ENCODE measurements around the gene ZCCHC24.

Gene ZCCHC24

DNA sequence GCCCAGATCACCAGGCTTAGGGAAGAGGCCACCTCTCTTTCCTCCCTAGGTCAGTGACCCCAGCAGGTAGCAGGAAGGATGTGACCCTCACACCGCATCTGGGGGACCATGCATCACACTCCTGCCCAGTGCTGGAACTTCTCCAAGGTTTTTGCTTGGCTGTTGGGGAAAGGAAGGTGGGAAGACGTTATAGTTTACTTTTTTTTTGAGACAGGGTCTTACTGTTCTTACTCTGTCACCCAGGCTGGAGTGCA is 8.6 kb downstream of the ZCCHC24 start:
- Histone ChIP-seq H3K4me1 (ENCODE audit: control insufficient read depth, insufficient read depth, low read length) (peaks cover 3% of the 10 kb centered on the region; the same call in 1 of the 2 replicates), H3K9me3 (ENCODE audit: control insufficient read depth, insufficient read depth, low read length) (no peaks in the 10 kb centered on the region), H3K27me3 (ENCODE audit: control insufficient read depth, insufficient read depth, low read length) (no peaks in the 10 kb centered on the region), H3K9ac (ENCODE audit: low read depth, low read length) (no peak overlapping the region), H3K27ac (ENCODE audit: low read depth, low read length) (no peak overlapping the region), H3K4me3 (ENCODE audit: low read depth, low read length) (no peak overlapping the region), H3K36me3 (ENCODE audit: control insufficient read depth, insufficient read depth, low read length) (no peaks in the 10 kb centered on the region)

DNA sequence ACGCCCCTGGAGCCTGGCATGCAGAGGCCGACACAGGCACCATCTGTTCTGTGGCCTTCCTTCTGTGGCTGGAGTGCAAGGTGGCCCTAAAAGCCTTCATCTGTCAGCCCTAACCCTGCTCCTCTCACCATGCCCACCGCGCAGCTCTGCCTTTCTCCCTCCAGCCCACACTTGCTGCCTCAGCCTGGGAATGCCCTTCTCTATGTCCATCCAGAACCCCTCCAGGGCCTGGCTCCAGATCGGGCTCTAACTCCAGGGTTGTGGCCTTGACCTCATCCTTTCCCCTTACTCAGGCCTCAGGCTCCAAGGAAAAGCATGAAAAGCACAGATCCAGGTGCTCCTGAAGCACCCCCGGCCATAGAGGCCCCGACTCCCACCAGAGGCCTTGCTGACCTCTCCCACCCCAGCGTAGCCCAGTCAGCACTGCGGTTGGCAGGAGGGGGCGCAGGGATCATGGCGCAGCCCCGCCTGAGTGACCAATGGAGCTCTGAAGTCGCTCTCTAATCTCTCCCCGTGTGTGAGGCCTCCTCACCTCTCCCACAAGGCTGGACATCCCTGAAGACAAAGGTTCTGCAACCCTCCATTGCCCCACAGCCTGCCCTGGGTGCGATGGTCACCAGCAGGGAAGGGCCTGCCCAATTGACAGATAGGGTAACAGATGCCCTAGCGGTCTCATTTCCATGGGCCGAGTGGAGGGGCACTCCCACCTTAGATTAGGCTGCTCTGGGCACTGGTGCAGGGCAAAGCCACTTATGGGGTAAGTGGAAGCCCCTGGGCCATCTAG is 9.2 kb downstream of the ZCCHC24 start:
- H3K27me3 ChIP-seq (ENCODE audit: control insufficient read depth, insufficient read depth, low read length), result no peaks in the 10 kb centered on the region
- no peaks in the 10 kb centered on the region for H3K9me3 ChIP-seq (ENCODE audit: control insufficient read depth, insufficient read depth, low read length)
- H3K4me1 ChIP-seq (ENCODE audit: control insufficient read depth, insufficient read depth, low read length), result peaks cover 3% of the 10 kb centered on the region; the same call in 1 of the 2 replicates
- H3K4me3 ChIP-seq (ENCODE audit: low read depth, low read length), result no peak overlapping the region
- no peak overlapping the region for H3K27ac ChIP-seq (ENCODE audit: low read depth, low read length)
- H3K9ac ChIP-seq (ENCODE audit: low read depth, low read length), result no peak overlapping the region
- H3K36me3 ChIP-seq (ENCODE audit: control insufficient read depth, insufficient read depth, low read length), result no peaks in the 10 kb centered on the region

DNA sequence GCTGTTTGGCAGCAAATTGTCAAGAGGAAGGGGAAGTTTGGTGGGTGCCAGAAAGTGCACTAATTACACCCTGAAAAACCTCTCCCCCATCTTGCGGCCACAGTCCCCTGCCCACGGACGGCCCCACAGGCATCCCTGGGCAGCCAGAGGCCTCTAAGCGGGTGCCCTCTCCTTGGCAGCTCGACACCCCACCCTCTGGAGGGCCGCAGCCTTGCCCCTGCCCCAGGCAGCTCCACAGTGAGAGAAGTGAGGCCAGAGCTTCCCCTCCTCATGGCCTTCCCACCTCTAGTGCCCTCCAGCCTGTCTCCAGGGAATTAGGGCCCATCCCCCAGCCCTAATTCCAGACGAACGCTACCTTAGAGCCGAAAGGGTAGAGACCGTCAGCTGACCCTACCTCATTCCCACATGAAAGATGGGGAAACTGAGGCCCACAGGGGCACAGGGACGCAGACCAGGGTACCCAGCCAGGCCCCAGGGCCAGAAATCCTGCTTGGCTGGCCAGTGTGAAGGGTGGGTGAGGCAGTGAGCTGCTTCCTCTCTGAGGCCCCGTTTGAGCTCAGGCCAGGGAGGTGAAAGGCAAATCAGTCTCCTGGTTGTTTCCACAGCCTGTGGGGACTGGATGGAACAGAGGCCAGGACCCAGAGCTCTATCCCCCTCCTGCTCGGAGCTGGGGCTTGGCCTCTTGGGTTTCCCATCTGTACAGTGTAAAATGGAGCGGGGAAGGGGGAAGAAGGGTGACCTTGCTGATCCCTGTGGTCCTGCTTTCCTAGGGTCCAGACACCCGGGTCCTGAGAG is 10.0 kb downstream of the ZCCHC24 start:
- no peaks in the 10 kb centered on the region for H3K36me3 ChIP-seq (ENCODE audit: control insufficient read depth, insufficient read depth, low read length)
- no peaks in the 10 kb centered on the region for H3K9me3 ChIP-seq (ENCODE audit: control insufficient read depth, insufficient read depth, low read length)
- H3K9ac ChIP-seq (ENCODE audit: low read depth, low read length), result no peak overlapping the region
- H3K4me1 ChIP-seq (ENCODE audit: control insufficient read depth, insufficient read depth, low read length), result peaks cover 3% of the 10 kb centered on the region; the same call in 1 of the 2 replicates
- H3K4me3 ChIP-seq (ENCODE audit: low read depth, low read length), result no peak overlapping the region
- H3K27me3 ChIP-seq (ENCODE audit: control insufficient read depth, insufficient read depth, low read length), result no peaks in the 10 kb centered on the region
- H3K27ac ChIP-seq (ENCODE audit: low read depth, low read length), result no peak overlapping the region

- Histone ChIP-seq H3K36me3 (ENCODE audit: control insufficient read depth, insufficient read depth, low read length) (no peaks in the 10 kb centered on the region), H3K4me3 (ENCODE audit: low read depth, low read length) (no peak overlapping the region), H3K9ac (ENCODE audit: low read depth, low read length) (no peak overlapping the region), H3K9me3 (ENCODE audit: control insufficient read depth, insufficient read depth, low read length) (no peaks in the 10 kb centered on the region), H3K4me1 (ENCODE audit: control insufficient read depth, insufficient read depth, low read length) (peaks cover 3% of the 10 kb centered on the region; the same call in 1 of the 2 replicates), H3K27me3 (ENCODE audit: control insufficient read depth, insufficient read depth, low read length) (no peaks in the 10 kb centered on the region), H3K27ac (ENCODE audit: low read depth, low read length) (no peak overlapping the region)
Observed at GRCh38 chr10:79434821-79435251, 10.6 kb downstream of the ZCCHC24 start.

DNA sequence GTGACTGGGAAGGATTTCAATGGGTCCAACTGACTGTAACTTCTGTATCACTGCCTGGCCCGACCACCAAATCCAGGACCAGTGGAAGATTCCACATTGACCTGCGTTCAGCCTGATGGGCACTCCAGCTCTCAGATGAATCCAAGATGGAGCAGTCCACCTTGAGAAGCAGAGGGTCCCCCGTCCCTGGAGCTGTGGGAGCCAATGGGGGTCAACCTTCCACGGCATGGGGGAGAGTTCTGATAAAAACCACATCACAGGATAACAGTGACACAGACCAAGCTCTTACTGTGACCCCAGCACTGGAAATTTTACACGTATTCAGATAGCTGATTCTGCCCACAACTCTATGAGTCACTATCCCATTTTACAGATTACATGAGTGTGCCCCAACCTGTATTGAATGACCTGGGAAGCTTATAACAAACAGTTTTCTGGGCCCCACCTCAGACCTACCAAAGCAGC is 11.2 kb downstream of the ZCCHC24 start:
- Histone ChIP-seq H3K27me3 (ENCODE audit: control insufficient read depth, insufficient read depth, low read length) (no peaks in the 10 kb centered on the region), H3K4me1 (ENCODE audit: control insufficient read depth, insufficient read depth, low read length) (peaks cover 3% of the 10 kb centered on the region; the same call in 1 of the 2 replicates), H3K9ac (ENCODE audit: low read depth, low read length) (no peak overlapping the region), H3K36me3 (ENCODE audit: control insufficient read depth, insufficient read depth, low read length) (no peaks in the 10 kb centered on the region), H3K9me3 (ENCODE audit: control insufficient read depth, insufficient read depth, low read length) (no peaks in the 10 kb centered on the region), H3K4me3 (ENCODE audit: low read depth, low read length) (no peak overlapping the region), H3K27ac (ENCODE audit: low read depth, low read length) (no peak overlapping the region)

DNA sequence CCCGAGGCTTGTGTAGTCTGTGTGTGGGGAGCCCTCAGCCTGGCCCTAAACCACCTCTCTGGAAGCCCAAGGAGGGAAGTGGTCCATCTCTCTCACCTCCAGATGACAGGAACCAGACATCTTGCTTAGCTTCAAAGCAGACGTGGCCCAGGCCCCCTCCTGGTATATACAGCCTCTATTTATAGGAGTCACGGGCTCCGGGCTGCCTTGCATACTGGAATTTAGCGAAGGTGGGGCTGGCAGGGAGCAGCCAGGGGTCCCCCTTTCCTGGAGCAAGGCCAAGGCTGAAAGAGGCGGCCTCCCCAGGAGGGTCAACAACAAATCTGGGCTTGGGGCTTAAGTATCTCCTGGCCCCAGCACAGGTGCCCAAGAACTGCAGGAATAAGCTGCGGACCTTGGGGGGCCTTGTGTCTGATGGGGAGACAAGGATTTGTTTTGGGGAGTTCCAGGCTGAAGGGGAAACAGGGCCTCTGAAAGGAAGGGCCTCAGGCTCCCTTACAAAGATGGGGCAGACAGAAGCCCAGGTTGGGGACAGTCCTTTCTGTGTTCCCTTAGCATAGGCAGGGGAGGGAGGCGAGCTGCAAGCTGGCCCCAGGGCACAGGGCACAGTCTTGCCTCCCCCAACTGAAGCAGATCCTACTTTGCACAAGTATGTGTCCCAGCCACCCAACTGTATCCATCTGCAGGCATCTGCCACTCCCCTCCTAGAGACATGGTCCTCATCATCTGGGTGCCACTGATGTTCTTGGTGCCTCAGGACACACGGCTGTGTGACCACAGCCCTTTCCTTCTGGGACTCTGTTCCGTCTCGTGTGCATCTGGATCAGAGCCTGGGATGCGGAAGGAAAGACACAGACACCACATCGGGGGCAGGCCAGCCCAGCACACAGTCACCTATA is 11.9 kb downstream of the ZCCHC24 start:
- H3K27ac ChIP-seq (ENCODE audit: low read depth, low read length), result no peak overlapping the region
- H3K4me1 ChIP-seq (ENCODE audit: control insufficient read depth, insufficient read depth, low read length), result peaks cover 3% of the 10 kb centered on the region; the same call in 1 of the 2 replicates
- no peak overlapping the region for H3K4me3 ChIP-seq (ENCODE audit: low read depth, low read length)
- no peaks in the 10 kb centered on the region for H3K36me3 ChIP-seq (ENCODE audit: control insufficient read depth, insufficient read depth, low read length)
- H3K9ac ChIP-seq (ENCODE audit: low read depth, low read length), result no peak overlapping the region
- no peaks in the 10 kb centered on the region for H3K9me3 ChIP-seq (ENCODE audit: control insufficient read depth, insufficient read depth, low read length)
- no peaks in the 10 kb centered on the region for H3K27me3 ChIP-seq (ENCODE audit: control insufficient read depth, insufficient read depth, low read length)

DNA sequence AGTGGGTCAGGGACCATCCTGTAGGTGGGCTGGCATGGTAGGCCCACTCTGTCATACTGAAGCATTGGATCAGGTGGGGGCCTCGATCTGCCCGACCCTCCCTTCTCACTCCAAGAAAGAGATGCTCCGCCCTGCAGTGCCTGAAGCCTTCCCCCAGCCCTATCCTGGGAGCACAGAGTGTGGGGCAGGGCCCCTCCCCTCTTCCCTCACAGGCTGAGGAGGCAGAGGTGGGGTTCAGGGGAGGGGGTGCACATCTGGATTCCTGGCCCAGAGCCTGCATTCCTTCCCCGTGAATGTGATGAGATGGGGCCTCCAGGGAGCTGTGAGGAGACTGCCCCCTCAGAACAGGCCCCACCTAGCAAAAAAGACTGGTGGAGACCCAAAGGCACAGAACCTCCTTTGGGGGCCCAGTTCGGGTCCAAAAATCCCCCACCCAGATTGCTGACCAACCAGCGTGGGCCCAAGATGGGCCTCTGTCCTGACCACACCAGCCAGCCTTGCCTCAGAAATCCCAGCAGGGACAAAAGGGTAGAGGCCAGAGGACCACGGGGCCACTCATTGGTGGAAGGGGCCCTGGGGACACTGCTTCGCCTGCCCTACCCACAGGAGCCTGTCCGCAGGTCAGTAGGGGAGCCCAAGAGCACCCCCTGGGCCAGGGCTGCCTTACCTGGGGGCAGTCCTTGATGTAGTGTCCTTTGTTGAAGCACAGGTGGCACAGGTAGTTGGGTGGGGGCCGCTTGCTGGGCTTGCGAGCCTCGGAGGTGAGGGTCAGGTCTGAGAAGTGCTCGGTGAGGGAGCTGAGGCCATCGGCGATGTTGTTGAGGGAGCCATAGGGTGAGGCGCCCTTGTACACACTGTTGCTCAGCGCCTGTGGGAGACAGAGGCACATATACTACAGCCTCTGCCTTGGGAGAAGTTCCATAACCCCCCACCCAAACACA is 13.3 kb downstream of the ZCCHC24 start:
- Histone ChIP-seq H3K4me1 (ENCODE audit: control insufficient read depth, insufficient read depth, low read length) (peaks cover 3% of the 10 kb centered on the region; the same call in 1 of the 2 replicates), H3K27me3 (ENCODE audit: control insufficient read depth, insufficient read depth, low read length) (no peaks in the 10 kb centered on the region), H3K27ac (ENCODE audit: low read depth, low read length) (no peak overlapping the region)

DNA sequence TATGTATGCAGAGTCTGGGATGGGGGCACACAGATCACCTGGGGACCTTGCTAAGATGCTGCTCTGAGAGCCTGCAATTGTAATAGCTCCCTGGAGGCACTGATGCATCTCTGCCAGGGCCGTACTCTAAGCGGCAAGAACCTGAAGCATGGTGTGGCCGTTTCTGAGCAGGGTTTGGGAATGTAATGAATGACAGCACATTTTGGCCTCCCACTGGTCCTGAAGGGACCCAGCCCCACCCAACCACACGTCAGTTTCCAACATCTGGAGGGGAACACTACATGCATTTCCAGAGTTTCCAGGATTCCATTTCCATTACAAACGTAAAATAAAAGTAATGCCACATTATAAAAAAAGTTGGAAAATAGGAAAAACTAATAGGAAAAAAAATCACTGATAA is 14.0 kb downstream of the ZCCHC24 start:
- no peak overlapping the region for H3K9ac ChIP-seq (ENCODE audit: low read depth, low read length)
- peaks cover 3% of the 10 kb centered on the region; the same call in 1 of the 2 replicates for H3K4me1 ChIP-seq (ENCODE audit: control insufficient read depth, insufficient read depth, low read length)
- no peaks in the 10 kb centered on the region for H3K27me3 ChIP-seq (ENCODE audit: control insufficient read depth, insufficient read depth, low read length)
- H3K27ac ChIP-seq (ENCODE audit: low read depth, low read length), result no peak overlapping the region
- no peak overlapping the region for H3K4me3 ChIP-seq (ENCODE audit: low read depth, low read length)
- H3K9me3 ChIP-seq (ENCODE audit: control insufficient read depth, insufficient read depth, low read length), result no peaks in the 10 kb centered on the region
- H3K36me3 ChIP-seq (ENCODE audit: control insufficient read depth, insufficient read depth, low read length), result no peaks in the 10 kb centered on the region

More for the DNA sequence above, 13.3 kb downstream of the ZCCHC24 start:
- Histone ChIP-seq H3K9me3 (ENCODE audit: control insufficient read depth, insufficient read depth, low read length) (no peaks in the 10 kb centered on the region), H3K4me3 (ENCODE audit: low read depth, low read length) (no peak overlapping the region), H3K9ac (ENCODE audit: low read depth, low read length) (no peak overlapping the region), H3K36me3 (ENCODE audit: control insufficient read depth, insufficient read depth, low read length) (no peaks in the 10 kb centered on the region)

- H3K4me1 ChIP-seq (ENCODE audit: control insufficient read depth, insufficient read depth, low read length), result peaks cover 3% of the 10 kb centered on the region; the same call in 1 of the 2 replicates
- H3K27me3 ChIP-seq (ENCODE audit: control insufficient read depth, insufficient read depth, low read length), result no peaks in the 10 kb centered on the region
- no peaks in the 10 kb centered on the region for H3K9me3 ChIP-seq (ENCODE audit: control insufficient read depth, insufficient read depth, low read length)
- H3K36me3 ChIP-seq (ENCODE audit: control insufficient read depth, insufficient read depth, low read length), result no peaks in the 10 kb centered on the region
- H3K4me3 ChIP-seq (ENCODE audit: low read depth, low read length), result no peak overlapping the region
- H3K9ac ChIP-seq (ENCODE audit: low read depth, low read length), result no peak overlapping the region
- no peak overlapping the region for H3K27ac ChIP-seq (ENCODE audit: low read depth, low read length)
Observed at GRCh38 chr10:79430936-79431335, 14.5 kb downstream of the ZCCHC24 start.

All from HUES48 (cell line).